HG02798 (cell line): ENCODE measurements around the gene IMPDH1.
A peak's percentile ranks its signal among the peaks of the same experiment; 100 is the strongest.

Experiments used
- ATAC-seq: cut with Tn5 transposase; IDR thresholded peaks from one replicate; pipeline ENCODE4 v1.9.1; 2021; ENCODE audit warnings: mild to moderate bottlenecking; ENCODE audit not compliant: unreplicated experiment, poor library complexity

The IMPDH1 gene

DNA sequence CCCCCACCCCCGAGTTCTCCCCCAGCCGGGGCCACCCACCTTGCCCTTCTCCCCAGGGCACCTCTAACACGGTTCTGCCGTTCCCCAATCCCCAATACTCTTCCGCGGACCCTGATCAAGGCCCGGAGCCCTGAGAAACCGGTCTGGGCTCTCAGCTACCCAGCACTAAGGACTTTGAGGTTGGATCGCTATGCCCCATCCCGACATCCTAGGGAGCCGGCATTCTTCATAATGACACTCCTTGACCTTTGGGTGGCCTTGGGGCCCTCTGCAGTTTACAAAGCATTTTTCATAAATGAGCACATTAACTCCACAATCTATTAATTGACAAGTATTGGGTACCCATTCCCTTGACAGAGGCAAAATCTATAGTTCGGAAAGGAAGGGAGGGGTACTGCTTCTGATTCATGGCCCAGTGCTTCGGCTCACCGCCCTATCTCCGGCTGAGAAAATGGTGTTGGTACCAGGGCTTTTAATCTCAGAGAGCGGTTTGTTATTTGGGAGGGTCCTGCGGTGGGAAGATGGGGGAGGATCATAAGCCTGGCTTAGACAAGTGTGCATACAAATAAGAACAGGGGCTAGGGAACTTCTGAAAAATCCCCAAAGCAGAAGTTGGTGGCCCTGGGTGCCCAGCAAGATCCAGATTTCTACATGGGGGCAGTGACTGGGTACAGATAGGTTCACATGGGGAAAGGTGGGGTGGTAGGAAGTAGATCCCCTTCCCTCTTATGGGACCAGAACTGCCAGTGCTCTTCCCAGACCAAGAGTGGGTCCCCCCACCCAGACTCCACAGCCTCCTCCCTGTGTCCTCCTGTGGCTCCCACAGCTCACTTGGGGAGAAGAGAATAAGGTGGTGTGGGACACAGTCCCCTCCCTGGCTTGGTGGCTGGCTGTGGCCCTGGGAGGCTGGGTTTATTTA is 3.2 kb downstream of the IMPDH1 start:
- no peak for ATAC-seq

GRCh38 chr7:128405471-128406313 is 4.1 kb downstream of the IMPDH1 start:
- peak; percentile 23 for ATAC-seq

GRCh38 chr7:128404886-128405470 is 4.8 kb downstream of the IMPDH1 start:
- ATAC-seq, result no peak

GRCh38 chr7:128404143-128404681 is 5.6 kb downstream of the IMPDH1 start:
- no peak for ATAC-seq

- ATAC-seq, result no peak
Observed at GRCh38 chr7:128403676-128404075, 6.1 kb downstream of the IMPDH1 start.

GRCh38 chr7:128402356-128402755 is 7.4 kb downstream of the IMPDH1 start:
- ATAC-seq, result no peak

DNA sequence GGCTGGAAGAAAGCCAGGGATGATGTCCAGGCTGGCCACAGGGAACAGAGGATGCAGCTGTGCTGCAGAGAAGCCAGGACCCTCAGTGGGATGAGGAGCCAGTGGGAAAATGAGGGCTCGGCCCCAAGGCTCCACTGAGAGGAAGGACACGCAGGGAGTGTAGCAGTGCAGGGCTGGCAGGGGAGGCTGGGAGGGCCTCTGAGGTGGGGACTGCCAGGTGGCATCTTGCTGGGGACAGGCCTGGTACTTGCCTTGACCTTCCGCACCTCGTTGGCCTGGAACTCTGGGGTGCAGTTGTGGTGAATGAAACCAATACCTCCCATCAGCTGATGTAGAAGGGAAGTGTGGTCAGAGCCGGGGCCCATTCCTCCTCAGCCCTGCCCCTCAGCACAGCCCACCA is 9.2 kb downstream of the IMPDH1 start:
- ATAC-seq, result no peak

DNA sequence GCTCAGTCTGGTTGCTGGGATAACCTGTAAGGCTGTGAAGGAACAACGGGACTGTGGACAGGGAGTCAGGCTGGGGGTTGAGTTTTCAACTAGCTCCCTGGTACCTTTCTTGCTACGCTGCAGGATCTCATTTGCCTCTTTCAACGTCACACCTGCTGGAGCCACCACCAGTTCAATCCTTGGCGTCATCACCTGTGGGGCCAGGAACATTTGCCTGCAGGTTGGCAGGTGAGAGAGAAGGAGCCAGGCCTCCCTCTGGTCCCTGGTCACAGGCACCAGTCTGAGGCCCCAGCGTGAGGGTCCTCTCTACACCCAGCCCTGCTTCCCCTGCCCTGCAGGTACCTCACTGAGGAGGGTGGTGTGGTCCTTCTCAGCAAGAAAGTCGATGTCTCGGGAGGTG is 9.8 kb downstream of the IMPDH1 start:
- no peak for ATAC-seq

GRCh38 chr7:128398841-128399135 is 11.0 kb downstream of the IMPDH1 start:
- ATAC-seq, result no peak

GRCh38 chr7:128398016-128398840 is 11.6 kb downstream of the IMPDH1 start:
- ATAC-seq, result peak; percentile 50

- ATAC-seq, result no peak
Observed at GRCh38 chr7:128396357-128396756, 13.4 kb downstream of the IMPDH1 start.

- no peak for ATAC-seq
Observed at GRCh38 chr7:128395748-128396147, 14.0 kb downstream of the IMPDH1 start.

DNA sequence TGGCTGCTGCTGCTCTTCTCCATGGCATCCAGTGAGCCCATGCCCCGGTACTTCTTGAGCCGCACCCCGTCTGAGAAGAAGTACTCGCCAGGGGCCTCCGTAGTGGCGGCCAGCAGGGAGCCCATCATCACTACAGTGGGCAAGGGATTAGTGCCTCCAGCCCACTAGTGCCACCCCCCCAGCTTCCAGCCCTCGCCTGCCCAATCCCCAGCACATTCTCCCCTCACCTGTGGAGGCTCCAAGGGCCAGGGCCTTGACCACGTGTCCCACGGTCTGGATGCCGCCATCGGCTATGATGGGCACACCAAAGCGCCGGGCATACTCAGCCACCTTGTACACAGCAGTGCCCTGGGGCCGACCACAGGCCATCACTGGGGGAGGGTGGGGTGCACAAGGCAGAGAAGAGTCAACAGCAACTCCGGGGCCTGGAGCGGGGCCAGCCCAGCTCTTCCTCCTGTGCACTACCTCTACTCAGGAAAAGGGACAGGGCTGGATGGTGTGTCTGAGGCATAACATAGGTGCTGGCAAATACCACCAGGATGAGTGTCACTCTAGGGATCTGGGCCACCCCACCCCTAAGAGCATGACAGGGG is 14.8 kb downstream of the IMPDH1 start:
- ATAC-seq, result no peak

DNA sequence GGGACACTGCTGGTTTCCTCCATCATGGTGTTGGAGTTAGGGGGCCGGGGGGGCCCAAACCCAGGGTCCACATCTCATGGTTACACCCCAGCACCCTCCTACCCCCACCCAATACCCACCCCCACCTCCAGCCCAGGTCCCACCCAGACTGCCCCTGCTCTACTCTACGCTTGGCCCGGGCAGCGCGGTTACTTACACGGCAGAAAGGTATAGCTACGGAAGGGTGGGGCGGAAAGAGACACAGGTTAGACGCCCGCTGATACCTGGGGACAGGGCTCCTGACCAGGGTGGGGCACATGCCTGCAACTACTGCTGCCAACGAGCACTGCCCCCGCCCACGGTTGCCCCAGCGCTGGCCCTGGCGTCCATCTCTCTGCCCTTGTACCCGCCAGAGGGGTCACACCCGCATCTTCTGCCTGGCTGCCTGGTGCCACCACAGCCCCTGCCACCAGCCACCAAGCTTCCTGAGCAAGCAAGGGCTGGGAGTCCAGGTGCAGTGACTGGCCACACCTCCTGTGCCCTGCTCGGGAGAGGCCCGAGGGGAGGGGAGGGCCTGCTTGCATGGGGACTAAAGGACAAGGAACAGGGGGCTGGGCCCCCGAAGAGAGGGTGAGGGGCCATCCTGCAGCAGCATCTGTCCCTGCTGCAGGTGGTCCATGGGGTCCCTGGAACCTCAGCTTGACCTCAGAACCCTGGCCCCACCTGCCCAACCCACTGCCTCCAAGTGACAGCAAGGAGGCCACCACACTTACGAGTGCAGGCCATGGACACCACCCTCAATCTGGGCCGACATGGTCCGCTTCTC is 16.1 kb downstream of the IMPDH1 start:
- ATAC-seq, result no peak

GRCh38 chr7:128392446-128393327 is 17.1 kb downstream of the IMPDH1 start:
- ATAC-seq, result no peak

- no peak for ATAC-seq
Observed at GRCh38 chr7:128391805-128392204, 18.0 kb downstream of the IMPDH1 start.

DNA sequence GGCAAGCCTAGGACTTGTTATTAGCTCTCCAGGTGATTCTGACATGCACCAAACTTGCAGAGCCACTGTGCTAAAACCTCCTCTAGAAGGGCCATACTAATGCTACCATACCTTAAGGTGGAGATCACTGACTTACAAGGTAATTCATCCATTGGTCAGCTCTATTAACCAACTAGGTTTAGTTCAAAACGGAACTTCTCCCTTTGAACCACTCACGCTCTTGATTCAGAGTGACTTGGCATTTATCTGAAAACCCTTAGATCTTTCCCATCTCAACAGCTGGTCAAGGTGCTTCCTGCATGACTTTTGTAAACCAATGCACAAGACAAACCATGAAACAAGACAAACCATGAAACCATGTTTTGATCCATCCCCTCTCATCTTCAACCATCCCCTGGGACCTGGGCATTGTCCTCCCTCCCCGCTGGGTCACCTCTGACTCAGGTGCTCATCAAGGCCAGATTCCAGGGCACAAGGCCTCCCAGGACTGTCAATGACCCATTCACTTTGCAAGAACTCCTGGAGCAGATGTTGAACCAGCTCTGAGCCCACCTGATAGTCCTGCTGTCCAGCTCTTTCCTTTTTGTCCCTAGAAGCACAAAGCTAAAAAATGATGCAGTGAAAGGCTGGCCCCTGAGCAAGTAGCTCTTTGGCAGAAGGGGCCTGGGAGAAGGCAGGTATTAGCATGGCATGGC is 18.8 kb downstream of the IMPDH1 start:
- no peak for ATAC-seq
